ENCODE measurements around the gene NSMCE1.

NSMCE1 gene

GRCh38 chr16:27242868-27243590 is 25.5 kb downstream of the NSMCE1 start:
- ATAC-seq (ENCODE audit: insufficient read depth, low read depth) (peak; percentile 84), DNase-seq (peak; percentile 52)
- peaks cover 26% of the 10 kb centered on the region for H3K36me3 ChIP-seq (ENCODE audit: insufficient read depth, low read length)
- H3K4me3 ChIP-seq (ENCODE audit: low read depth in 1 of 2, low read length in 2 of 2) = no peak overlapping the region
- H3K4me2 ChIP-seq (ENCODE audit: insufficient read depth, low read length) = no peak overlapping the region
- H3K27ac ChIP-seq (ENCODE audit: low read length) = peak overlapping the region; percentile 41
- no peaks in the 10 kb centered on the region for H3K9me3 ChIP-seq (ENCODE audit: insufficient read depth, low read length, severe bottlenecking)
- peaks cover 8% of the 10 kb centered on the region for H3K4me1 ChIP-seq (ENCODE audit: insufficient read depth, low read length)
- TF ChIP-seq EZH2 (IDR thresholded peaks at IDR 0.05; ENCODE audit: borderline replicate concordance, low read depth, low read length, severe bottlenecking) (no peak), CTCF (IDR thresholded peaks at IDR 0.05; ENCODE audit: borderline replicate concordance, extremely low read depth, low read length, poor library complexity, severe bottlenecking) (no peak)
- H3K9ac ChIP-seq (ENCODE audit: low read depth, low read length) = no peak overlapping the region
- H3K79me2 ChIP-seq (ENCODE audit: insufficient read depth, low read length) = peaks cover 58% of the 10 kb centered on the region
- H4K20me1 ChIP-seq (ENCODE audit: insufficient read depth, low read length) = no peaks in the 10 kb centered on the region
- no peak overlapping the region for H2AFZ ChIP-seq (ENCODE audit: low read depth, low read length)
- H3K27me3 ChIP-seq (ENCODE audit: insufficient read depth, low read length, poor library complexity) = no peaks in the 10 kb centered on the region

GRCh38 chr16:27242398-27242797 is 26.2 kb downstream of the NSMCE1 start:
- Histone ChIP-seq H3K4me2 (ENCODE audit: insufficient read depth, low read length) (no peak overlapping the region), H4K20me1 (ENCODE audit: insufficient read depth, low read length) (no peaks in the 10 kb centered on the region), H3K4me3 (ENCODE audit: low read depth in 1 of 2, low read length in 2 of 2) (no peak overlapping the region), H3K27ac (ENCODE audit: low read length) (peak overlapping the region; percentile 41), H3K27me3 (ENCODE audit: insufficient read depth, low read length, poor library complexity) (no peaks in the 10 kb centered on the region), H3K9me3 (ENCODE audit: insufficient read depth, low read length, severe bottlenecking) (no peaks in the 10 kb centered on the region), H2AFZ (ENCODE audit: low read depth, low read length) (no peak overlapping the region), H3K4me1 (ENCODE audit: insufficient read depth, low read length) (peaks cover 14% of the 10 kb centered on the region), H3K9ac (ENCODE audit: low read depth, low read length) (no peak overlapping the region), H3K36me3 (ENCODE audit: insufficient read depth, low read length) (peaks cover 26% of the 10 kb centered on the region), H3K79me2 (ENCODE audit: insufficient read depth, low read length) (peaks cover 56% of the 10 kb centered on the region)
- TF ChIP-seq CTCF (IDR thresholded peaks at IDR 0.05; ENCODE audit: borderline replicate concordance, extremely low read depth, low read length, poor library complexity, severe bottlenecking) (no peak), EZH2 (IDR thresholded peaks at IDR 0.05; ENCODE audit: borderline replicate concordance, low read depth, low read length, severe bottlenecking) (no peak)
- ATAC-seq (ENCODE audit: insufficient read depth, low read depth) = no peak
- DNase-seq = no peak

- no peak overlapping the region for H3K4me2 ChIP-seq (ENCODE audit: insufficient read depth, low read length)
- DNase-seq (no peak), ATAC-seq (ENCODE audit: insufficient read depth, low read depth) (no peak)
- no peak overlapping the region for H3K4me3 ChIP-seq (ENCODE audit: low read depth in 1 of 2, low read length in 2 of 2)
- peaks cover 26% of the 10 kb centered on the region for H3K36me3 ChIP-seq (ENCODE audit: insufficient read depth, low read length)
- H3K27ac ChIP-seq (ENCODE audit: low read length) = peak overlapping the region; percentile 41
- H3K27me3 ChIP-seq (ENCODE audit: insufficient read depth, low read length, poor library complexity) = no peaks in the 10 kb centered on the region
- no peak overlapping the region for H3K9ac ChIP-seq (ENCODE audit: low read depth, low read length)
- H4K20me1 ChIP-seq (ENCODE audit: insufficient read depth, low read length) = no peaks in the 10 kb centered on the region
- H3K9me3 ChIP-seq (ENCODE audit: insufficient read depth, low read length, severe bottlenecking) = no peaks in the 10 kb centered on the region
- no peak for TF ChIP-seq EZH2 (IDR thresholded peaks at IDR 0.05; ENCODE audit: borderline replicate concordance, low read depth, low read length, severe bottlenecking)
- peaks cover 49% of the 10 kb centered on the region for H3K79me2 ChIP-seq (ENCODE audit: insufficient read depth, low read length)
- H2AFZ ChIP-seq (ENCODE audit: low read depth, low read length) = no peak overlapping the region
- H3K4me1 ChIP-seq (ENCODE audit: insufficient read depth, low read length) = peaks cover 22% of the 10 kb centered on the region
Observed at GRCh38 chr16:27241658-27242057, 26.9 kb downstream of the NSMCE1 start.

GRCh38 chr16:27240948-27241531 is 27.5 kb downstream of the NSMCE1 start:
- no peak overlapping the region for H3K9ac ChIP-seq (ENCODE audit: low read depth, low read length)
- H2AFZ ChIP-seq (ENCODE audit: low read depth, low read length) = no peak overlapping the region
- H3K36me3 ChIP-seq (ENCODE audit: insufficient read depth, low read length) = peaks cover 26% of the 10 kb centered on the region
- no peaks in the 10 kb centered on the region for H3K9me3 ChIP-seq (ENCODE audit: insufficient read depth, low read length, severe bottlenecking)
- H3K4me1 ChIP-seq (ENCODE audit: insufficient read depth, low read length) = peaks cover 28% of the 10 kb centered on the region
- no peak overlapping the region for H3K4me2 ChIP-seq (ENCODE audit: insufficient read depth, low read length)
- no peak for ATAC-seq (ENCODE audit: insufficient read depth, low read depth)
- no peak for DNase-seq
- peak overlapping the region; percentile 41 for H3K27ac ChIP-seq (ENCODE audit: low read length)
- H4K20me1 ChIP-seq (ENCODE audit: insufficient read depth, low read length) = no peaks in the 10 kb centered on the region
- TF ChIP-seq EZH2 (IDR thresholded peaks at IDR 0.05; ENCODE audit: borderline replicate concordance, low read depth, low read length, severe bottlenecking) = no peak
- no peak for TF ChIP-seq CTCF (IDR thresholded peaks at IDR 0.05; ENCODE audit: borderline replicate concordance, extremely low read depth, low read length, poor library complexity, severe bottlenecking)
- H3K27me3 ChIP-seq (ENCODE audit: insufficient read depth, low read length, poor library complexity) = no peaks in the 10 kb centered on the region
- H3K79me2 ChIP-seq (ENCODE audit: insufficient read depth, low read length) = peaks cover 46% of the 10 kb centered on the region
- no peak overlapping the region for H3K4me3 ChIP-seq (ENCODE audit: low read depth in 1 of 2, low read length in 2 of 2)
